Peyer's patch (tissue), 4 donors: Measurements from ENCODE around the gene MAP2K3.
"Not testable (repeated sequence)": the region's sequence is repeated elsewhere in the genome, so short reads cannot be mapped to it uniquely, and the experiment has no call there.

Experiments
- POLR2A ChIP-seq, 2 donors: fragments of 450-650 bp; IDR thresholded peaks; one replicate each; pipeline ENCODE4 v1.5.1; 2017; ENCODE audit warnings: antibody characterized with exemption in 2 of 2, mild to moderate bottlenecking in 2 of 2, moderate library complexity in 2 of 2
- TF ChIP-seq, protein P1 (sequence below), 6 experiments: fragments of 450-650 bp in 4 of 6; fragments of 200-600 bp in 2 of 6; sonication (generic) in 1 of 6; IDR thresholded peaks; one replicate each; pipeline ENCODE4 v1.5.1; 2017 to 2019; ENCODE audit warnings: antibody characterized with exemption in 6 of 6, mild to moderate bottlenecking in 3 of 6, moderate library complexity in 1 of 6

- TF ChIP-seq, protein P1, sequence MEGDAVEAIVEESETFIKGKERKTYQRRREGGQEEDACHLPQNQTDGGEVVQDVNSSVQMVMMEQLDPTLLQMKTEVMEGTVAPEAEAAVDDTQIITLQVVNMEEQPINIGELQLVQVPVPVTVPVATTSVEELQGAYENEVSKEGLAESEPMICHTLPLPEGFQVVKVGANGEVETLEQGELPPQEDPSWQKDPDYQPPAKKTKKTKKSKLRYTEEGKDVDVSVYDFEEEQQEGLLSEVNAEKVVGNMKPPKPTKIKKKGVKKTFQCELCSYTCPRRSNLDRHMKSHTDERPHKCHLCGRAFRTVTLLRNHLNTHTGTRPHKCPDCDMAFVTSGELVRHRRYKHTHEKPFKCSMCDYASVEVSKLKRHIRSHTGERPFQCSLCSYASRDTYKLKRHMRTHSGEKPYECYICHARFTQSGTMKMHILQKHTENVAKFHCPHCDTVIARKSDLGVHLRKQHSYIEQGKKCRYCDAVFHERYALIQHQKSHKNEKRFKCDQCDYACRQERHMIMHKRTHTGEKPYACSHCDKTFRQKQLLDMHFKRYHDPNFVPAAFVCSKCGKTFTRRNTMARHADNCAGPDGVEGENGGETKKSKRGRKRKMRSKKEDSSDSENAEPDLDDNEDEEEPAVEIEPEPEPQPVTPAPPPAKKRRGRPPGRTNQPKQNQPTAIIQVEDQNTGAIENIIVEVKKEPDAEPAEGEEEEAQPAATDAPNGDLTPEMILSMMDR (IDR thresholded peaks at IDR 0.05), result not testable (repeated sequence)
- TF ChIP-seq POLR2A (IDR thresholded peaks at IDR 0.05), result not testable (repeated sequence)
Measured at GRCh38 chr17:21339571-21339970, 55.1 kb downstream of the MAP2K3 start.
